GM13976 (cell line): ENCODE measurements around the gene MACROD1.

Experiments used
- DNase-seq: peaks from one replicate; pipeline ENCODE4 v3.0.0; 2012; ENCODE audit warnings: low spot score
- CTCF ChIP-seq: IDR thresholded peaks from 2 replicates; pipeline ENCODE4 v1.5.1; 2012; ENCODE audit warnings: borderline replicate concordance, mild to moderate bottlenecking; ENCODE audit not compliant: insufficient read depth; ENCODE audit errors: extremely low read depth, missing control alignments, control extremely low read depth
- in situ Hi-C: fragments of 300-500 bp; cut with MboI; formaldehyde crosslinking; loops from one replicate; pipeline ENCODE4 v1.12.0; 2022; ENCODE audit warnings: low sequenced_read_pairs, mixed read lengths, inconsistent platforms; ENCODE audit not compliant: unreplicated experiment

Gene MACROD1

GRCh38 chr11:64026575-64027205 is 139.2 kb downstream of the MACROD1 start:
- in situ Hi-C loops = no loop called here
- TF ChIP-seq CTCF = no peak

GRCh38 chr11:64025205-64025604 is 140.7 kb downstream of the MACROD1 start:
- DNase-seq = no peak
- in situ Hi-C loops = no loop called here
- no peak for TF ChIP-seq CTCF

More at GRCh38 chr11:64026575-64027205, 139.2 kb downstream of the MACROD1 start:
- DNase-seq = no peak

GRCh38 chr11:64023712-64024710 is 141.9 kb downstream of the MACROD1 start:
- TF ChIP-seq CTCF = no peak
- DNase-seq = no peak
- in situ Hi-C loops = no loop called here

- in situ Hi-C loops = no loop called here
- TF ChIP-seq CTCF = no peak
- no peak for DNase-seq
Measured at GRCh38 chr11:64022125-64022784, 143.7 kb downstream of the MACROD1 start.

- in situ Hi-C loops = no loop called here
- TF ChIP-seq CTCF = no peak
- no peak for DNase-seq
Measured at GRCh38 chr11:64021757-64022093, 144.2 kb downstream of the MACROD1 start.

- no peak for DNase-seq
- no peak for TF ChIP-seq CTCF
- in situ Hi-C loops = no loop called here
Measured at GRCh38 chr11:64020976-64021756, 144.7 kb downstream of the MACROD1 start.
